GM12891 (cell line): ENCODE results near the gene SNCG.
A peak's percentile ranks its signal among the peaks of the same experiment; 100 is the strongest.

ENCODE experiments used
- DNase-seq: peaks from one replicate; pipeline ENCODE4 v3.0.0; 2011; ENCODE audit warnings: low spot score; ENCODE audit not compliant: insufficient read length
- FAIRE-seq: peaks from 2 replicates; lab custom pipeline; 2011; peaks lifted over from hg19 to GRCh38; lab: Jason Lieb, UNC
- PAX5 ChIP-seq: IDR thresholded peaks from 2 replicates; pipeline ENCODE4 v1.6.1; 2011; ENCODE audit warnings: low read length, moderate library complexity, mild to moderate bottlenecking; ENCODE audit not compliant: insufficient read depth, severe bottlenecking
- POLR2A ChIP-seq: IDR thresholded peaks from 2 replicates; pipeline ENCODE4 v1.6.1; 2011; ENCODE audit warnings: low read depth, low read length, control low read depth
- POLR2AphosphoS5 ChIP-seq: IDR thresholded peaks from 2 replicates; pipeline ENCODE4 v1.6.1; 2011; ENCODE audit warnings: low read depth, low read length, control low read depth
- POU2F2 ChIP-seq: IDR thresholded peaks from 2 replicates; pipeline ENCODE4 v1.6.1; 2011; ENCODE audit warnings: low read depth, mild to moderate bottlenecking, control low read depth, low read length, moderate library complexity
- SPI1 ChIP-seq: IDR thresholded peaks from 2 replicates; pipeline ENCODE4 v1.6.1; 2011; ENCODE audit warnings: low read depth, low read length, control low read depth
- TAF1 ChIP-seq: IDR thresholded peaks from 2 replicates; pipeline ENCODE4 v1.6.1; 2011; ENCODE audit warnings: low read depth, low read length, control low read depth

SNCG gene

GRCh38 chr10:86960863-86961434, 2.5 kb downstream of the SNCG start:
- DNase-seq: no peak
- TF ChIP-seq POLR2AphosphoS5 (no peak), PAX5 (no peak), POU2F2 (no peak), POLR2A (no peak), SPI1 (no peak), TAF1 (no peak)
- no peak for FAIRE-seq

DNA sequence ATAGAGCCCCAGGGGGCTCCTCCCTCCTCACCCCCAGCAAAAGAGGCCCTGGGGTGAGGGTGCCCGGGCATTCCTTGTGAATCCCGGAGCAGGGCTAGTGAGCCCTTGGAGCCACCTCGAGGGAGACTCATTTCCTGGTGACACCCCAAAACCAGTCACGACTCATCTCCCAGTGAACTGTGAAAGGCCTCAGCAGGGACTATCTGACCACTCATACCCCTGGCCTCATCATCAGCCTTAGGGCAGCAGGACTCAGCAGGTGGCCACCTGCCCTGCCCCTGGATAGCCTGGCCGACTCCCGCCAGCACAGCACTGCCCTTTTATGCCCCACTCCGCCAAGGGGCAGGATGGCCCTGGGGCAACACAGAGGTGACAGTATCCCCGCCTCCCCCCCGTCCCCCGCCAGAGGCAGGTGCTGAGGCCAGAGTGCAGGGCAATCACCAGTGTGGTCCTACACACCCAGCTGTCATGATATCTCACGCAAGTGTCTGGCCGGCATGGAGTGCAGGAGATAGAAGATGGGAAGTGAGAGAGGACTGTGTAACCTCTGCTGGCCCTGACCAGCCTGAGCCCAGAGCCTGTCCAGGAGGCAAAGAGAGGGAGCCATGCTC, 3.2 kb downstream of the SNCG start:
- no peak for TF ChIP-seq POU2F2
- TF ChIP-seq PAX5: no peak
- TF ChIP-seq TAF1: no peak
- TF ChIP-seq POLR2AphosphoS5: no peak
- TF ChIP-seq POLR2A: no peak
- DNase-seq: no peak
- FAIRE-seq: no peak

- no peak for TF ChIP-seq POLR2A
- peak; percentile 89 for TF ChIP-seq SPI1
- no peak for DNase-seq
- no peak for FAIRE-seq
Measured at GRCh38 chr10:86962136-86962980, 4.0 kb downstream of the SNCG start.

GRCh38 chr10:86962981-86963310, 4.5 kb downstream of the SNCG start:
- FAIRE-seq (no peak), DNase-seq (no peak)
- TF ChIP-seq POLR2AphosphoS5: no peak
- no peak for TF ChIP-seq TAF1
- no peak for TF ChIP-seq POLR2A
- TF ChIP-seq SPI1: no peak
- no peak for TF ChIP-seq PAX5
- TF ChIP-seq POU2F2: no peak

DNA sequence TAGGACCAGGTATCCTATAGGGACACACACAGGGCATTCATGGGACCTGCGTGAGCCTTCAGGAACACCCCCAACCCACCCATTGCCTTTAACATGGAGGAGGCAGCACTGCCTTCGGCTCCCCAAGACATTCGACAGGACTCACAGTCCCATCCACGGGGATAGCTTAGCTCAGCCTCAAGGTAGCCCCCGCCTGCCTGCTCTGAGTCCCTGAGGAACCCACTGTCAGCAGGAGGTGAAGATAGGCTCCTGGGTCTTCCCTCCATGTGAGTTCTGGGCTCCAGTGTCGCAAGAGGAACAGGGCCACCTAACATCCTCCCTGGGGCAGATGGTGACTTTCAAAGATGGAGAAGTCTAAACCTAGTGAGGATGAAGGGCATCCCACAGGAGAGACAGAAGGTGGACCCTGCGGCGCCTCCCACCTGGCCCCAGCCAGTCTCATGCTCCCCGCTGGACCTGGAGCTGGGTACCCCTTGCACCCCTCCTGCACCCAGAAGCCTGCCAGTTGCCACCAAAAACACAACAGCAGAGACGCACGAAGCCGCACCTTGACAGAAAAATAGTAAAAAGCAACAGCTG, 5.0 kb downstream of the SNCG start:
- TF ChIP-seq TAF1 (no peak), POLR2A (no peak), SPI1 (no peak), PAX5 (no peak), POU2F2 (no peak), POLR2AphosphoS5 (no peak)
- FAIRE-seq (peak; percentile 45), DNase-seq (no peak)

- FAIRE-seq (no peak), DNase-seq (no peak)
- TF ChIP-seq TAF1: no peak
- no peak for TF ChIP-seq POLR2AphosphoS5
- no peak for TF ChIP-seq PAX5
Measured at GRCh38 chr10:86964061-86964846, 5.9 kb downstream of the SNCG start.

- DNase-seq (no peak), FAIRE-seq (peak; percentile 35)
- TF ChIP-seq POU2F2: no peak
- no peak for TF ChIP-seq POLR2AphosphoS5
- TF ChIP-seq PAX5: no peak
- TF ChIP-seq TAF1: no peak
- TF ChIP-seq SPI1: no peak
- no peak for TF ChIP-seq POLR2A
Measured at GRCh38 chr10:86964847-86965190, 6.4 kb downstream of the SNCG start.

DNA sequence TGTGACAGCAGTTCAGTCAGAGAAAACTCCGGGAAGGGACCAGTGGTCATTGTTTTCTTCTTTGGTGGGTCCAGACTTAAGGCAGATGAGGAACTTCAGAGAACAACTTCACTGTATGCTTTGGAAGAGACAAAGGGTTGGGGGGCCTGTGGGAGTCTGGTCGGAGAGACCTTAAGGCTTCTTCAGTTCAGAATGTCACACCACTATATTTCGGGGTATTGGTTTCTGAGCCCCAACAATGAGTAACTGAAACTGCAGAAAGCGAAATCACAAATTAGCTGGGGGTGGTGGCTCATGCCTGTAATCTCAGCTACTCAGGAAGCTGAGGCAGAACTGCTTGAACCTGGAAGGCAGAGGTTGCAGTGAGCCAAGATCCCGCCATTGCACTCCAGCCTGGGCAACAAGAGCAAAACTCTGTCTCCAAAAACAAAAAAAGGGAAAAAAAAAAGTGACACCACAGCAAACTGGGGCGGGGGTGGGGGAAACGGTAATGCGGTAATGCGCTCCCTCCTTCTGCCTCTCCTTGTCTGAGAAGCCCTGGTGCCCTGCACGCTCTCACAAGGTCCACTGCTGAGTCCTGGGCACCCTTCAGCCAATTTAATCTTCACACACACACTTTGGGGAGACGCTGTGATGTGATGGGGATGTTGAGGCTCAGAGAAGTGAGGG, 7.7 kb downstream of the SNCG start:
- no peak for TF ChIP-seq TAF1
- TF ChIP-seq POLR2A: peak; percentile 72
- peak; percentile 64 for TF ChIP-seq POLR2AphosphoS5
- no peak for FAIRE-seq
- no peak for DNase-seq

DNA sequence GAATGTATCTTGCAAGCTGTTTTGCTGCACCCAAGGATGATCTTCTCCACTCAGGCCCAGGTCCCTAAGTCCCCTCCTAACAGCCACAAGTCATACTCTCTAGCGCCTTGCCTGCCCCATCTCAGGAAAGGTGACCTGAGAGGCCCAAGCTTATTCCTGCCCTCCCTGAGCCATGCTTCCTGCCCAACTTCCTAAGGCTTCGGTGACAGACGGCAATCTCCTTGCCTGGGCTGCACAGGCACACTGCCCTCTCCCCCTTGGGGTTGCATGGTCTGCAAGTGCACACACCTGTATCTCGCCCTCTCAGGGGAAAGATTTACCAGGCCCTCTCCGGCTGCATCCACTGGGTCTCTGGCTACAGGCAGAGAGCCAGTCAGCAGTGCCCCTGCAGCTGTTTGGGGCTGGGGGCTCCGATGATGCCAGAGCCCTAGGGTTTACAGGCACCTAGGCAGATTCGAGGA, 9.1 kb downstream of the SNCG start:
- FAIRE-seq (peak; percentile 43), DNase-seq (no peak)
- no peak for TF ChIP-seq SPI1
- no peak for TF ChIP-seq PAX5
- no peak for TF ChIP-seq POLR2AphosphoS5
- no peak for TF ChIP-seq POLR2A
- TF ChIP-seq TAF1: no peak
- no peak for TF ChIP-seq POU2F2
